NCI-H748 (cell line): Measurements from ENCODE around the gene EPB41L1.
A peak's percentile ranks its signal among the peaks of the same experiment; 100 is the strongest.

Experiments used
- DNase-seq: peaks from one replicate; lab custom pipeline; 2025; ENCODE audit not compliant: unreplicated experiment; lab: John Stamatoyannopoulos, UW

EPB41L1 gene

DNA sequence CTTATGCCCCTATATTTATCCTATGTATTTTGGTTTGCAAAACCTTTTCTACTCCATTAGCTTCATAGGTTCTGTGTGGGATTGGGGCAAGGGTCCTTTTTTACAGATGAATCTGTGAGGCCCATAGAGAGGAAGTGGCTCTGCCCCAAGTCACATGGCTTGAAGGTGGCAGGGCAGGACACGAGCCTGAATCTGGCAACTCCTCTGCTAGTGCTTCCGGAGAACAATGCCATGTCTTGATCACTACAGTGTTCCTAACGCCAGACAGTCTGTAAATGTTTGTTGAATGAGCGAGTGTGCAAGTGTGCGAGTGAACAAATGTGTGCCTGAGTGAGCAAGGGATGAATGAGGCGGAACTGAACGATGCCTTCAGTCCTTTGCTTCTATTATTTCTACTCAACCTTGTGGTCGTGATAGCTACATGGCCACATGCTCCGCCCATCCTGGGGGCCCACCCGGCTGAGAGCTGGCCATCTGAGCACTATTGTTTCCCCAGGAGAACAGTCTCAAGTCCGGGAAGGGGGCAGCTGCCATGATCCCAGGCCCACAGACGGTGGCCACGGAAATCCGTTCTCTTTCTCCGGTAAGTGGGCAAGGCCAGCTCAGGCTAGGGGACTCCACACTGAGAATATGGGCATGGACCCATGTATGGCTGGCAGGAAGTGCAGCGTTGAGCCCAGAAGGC is 64.0 kb downstream of the EPB41L1 start:
- DNase-seq = no peak

- no peak for DNase-seq
Observed at GRCh38 chr20:36219671-36220220, 65.2 kb downstream of the EPB41L1 start.

DNA sequence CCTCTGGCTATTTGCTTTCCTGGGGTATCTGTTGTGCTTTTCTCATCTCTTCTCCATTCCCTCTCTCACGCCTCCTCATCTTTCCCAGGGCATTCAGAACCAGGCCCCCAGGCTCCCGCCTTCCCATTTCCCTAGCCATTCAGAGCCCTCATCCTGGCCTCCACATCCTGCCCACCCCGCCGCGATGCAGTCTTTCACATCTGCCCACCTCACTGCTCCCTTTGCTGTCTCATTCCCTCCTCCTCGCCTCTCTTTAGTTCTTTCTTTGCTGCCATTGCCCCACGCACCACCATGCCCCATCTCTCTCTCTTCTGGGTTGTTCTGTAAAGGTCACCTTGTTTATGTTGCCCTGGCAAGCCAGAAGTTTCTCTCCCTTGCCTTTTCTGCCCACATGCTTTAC is 71.1 kb downstream of the EPB41L1 start:
- no peak for DNase-seq

GRCh38 chr20:36228770-36229169 is 74.2 kb downstream of the EPB41L1 start:
- DNase-seq = no peak

- no peak for DNase-seq
Observed at GRCh38 chr20:36230019-36230418, 75.5 kb downstream of the EPB41L1 start.

DNA sequence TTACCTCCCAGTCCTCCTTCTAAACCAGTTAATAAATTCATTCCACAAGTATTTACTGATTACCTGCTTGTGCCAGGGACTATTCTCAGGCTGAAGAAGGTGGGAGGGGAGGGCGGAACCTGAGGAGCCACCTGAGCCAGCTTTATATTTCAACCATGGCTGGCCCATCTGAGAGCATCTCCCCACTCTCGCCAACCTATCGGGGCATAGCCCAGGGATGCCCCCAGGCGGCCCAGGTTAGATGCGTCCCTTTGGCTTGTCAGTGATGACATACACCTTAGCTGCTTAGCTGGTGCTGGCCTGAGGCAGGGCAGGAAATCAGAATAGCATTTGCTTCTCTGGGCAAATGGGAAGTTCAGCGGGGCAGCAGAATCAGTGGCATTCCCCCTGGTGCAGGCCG is 76.8 kb downstream of the EPB41L1 start:
- no peak for DNase-seq

DNA sequence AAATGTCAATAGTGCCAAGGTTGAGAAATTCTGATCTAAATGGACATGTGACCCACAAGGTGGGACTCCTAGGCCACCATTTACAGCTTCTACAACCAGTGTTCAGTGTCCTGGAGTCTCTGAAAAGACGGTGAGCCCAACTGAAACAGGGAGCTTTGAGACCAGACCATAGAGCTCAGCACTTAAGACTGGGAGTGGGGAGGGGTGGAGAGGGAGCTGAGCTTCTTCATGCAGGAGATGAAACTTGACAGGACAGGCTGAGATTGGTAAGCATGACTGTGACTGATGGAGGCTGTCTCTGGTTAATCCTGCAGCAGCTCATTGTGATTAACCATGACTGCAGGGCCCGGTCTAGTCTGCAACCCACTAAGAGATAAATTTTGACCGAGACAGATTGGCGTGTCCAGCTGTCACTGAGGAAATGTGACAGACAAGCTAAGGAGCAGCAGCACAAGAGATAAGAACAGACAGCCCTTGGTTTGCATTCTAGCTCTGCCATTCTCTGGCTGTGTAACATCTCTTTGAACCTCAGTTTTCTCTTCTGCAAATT is 80.3 kb downstream of the EPB41L1 start:
- no peak for DNase-seq

DNA sequence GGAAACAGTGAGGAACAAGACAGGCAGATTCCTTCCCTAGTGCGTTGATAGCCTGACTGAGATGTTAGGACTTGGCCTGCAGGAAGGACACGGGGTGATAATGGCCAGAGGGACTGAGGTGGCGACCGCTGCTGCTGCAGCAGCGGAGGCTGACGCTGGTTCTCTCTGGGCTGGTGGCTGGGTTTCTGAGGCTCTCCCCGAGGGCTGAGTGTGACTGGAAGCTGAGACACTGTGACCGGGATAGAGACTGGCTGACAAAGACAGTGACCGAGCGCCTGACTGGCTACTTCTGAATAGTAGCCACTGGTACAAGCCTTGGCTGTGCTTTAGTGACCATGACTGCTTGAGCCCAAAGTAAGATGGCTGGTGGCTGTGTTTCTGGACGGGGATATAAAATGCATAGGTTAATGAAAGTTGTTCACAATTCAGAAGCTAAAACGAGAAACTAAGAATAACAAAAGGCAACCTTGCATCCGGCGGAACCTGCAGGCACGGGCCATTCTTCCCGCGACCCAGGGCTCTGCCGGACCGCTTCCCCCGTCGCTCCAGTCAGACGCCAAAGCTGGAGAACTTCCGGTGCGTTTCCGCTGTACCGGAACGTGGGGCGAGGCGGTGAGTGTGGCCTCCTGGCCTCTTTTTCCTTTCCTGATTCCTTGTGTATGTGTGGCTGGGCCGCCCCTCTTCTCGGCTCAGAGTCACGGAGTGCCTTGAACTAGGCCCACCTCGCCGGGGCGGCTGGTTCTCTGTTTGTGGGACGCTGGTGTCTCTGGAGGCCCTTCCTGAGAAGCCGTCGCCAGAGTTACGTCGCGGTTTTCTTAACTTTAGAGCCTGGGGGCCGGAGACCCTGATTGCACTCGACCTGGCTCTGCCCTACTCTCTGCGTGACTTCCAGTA is 81.6 kb downstream of the EPB41L1 start, which contains the start of gene AAR2:
TSS of gene AAR2 (plus strand) at position 587 of the 894 bp plus-strand sequence. CDS start 3,391 bp downstream, outside the sequence.
- peak; percentile 79 for DNase-seq

DNA sequence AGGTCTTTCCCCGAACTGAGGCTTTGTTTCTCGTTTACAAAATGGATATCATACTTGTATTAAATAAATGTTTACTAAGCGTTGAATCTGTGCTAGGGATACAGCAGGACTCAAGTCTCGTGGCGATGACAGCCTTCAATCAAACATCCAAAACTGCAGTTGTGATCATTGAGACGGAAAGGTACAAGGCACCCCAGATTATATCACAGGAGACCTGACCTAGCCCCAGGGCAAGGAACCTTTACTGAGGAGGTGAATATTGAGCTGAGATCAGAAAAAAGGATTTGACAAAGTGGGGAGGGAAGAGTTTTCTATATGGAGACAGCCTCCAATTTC is 82.2 kb downstream of the EPB41L1 start:
- DNase-seq = no peak

GRCh38 chr20:36237477-36237876 is 82.9 kb downstream of the EPB41L1 start:
- DNase-seq = no peak

GRCh38 chr20:36238153-36238552 is 83.6 kb downstream of the EPB41L1 start:
- no peak for DNase-seq

- DNase-seq = no peak
Observed at GRCh38 chr20:36238760-36239159, 84.2 kb downstream of the EPB41L1 start.

- no peak for DNase-seq
Observed at GRCh38 chr20:36240076-36240475, 85.5 kb downstream of the EPB41L1 start.

- DNase-seq = no peak
Observed at GRCh38 chr20:36241678-36242077, 87.1 kb downstream of the EPB41L1 start.

DNA sequence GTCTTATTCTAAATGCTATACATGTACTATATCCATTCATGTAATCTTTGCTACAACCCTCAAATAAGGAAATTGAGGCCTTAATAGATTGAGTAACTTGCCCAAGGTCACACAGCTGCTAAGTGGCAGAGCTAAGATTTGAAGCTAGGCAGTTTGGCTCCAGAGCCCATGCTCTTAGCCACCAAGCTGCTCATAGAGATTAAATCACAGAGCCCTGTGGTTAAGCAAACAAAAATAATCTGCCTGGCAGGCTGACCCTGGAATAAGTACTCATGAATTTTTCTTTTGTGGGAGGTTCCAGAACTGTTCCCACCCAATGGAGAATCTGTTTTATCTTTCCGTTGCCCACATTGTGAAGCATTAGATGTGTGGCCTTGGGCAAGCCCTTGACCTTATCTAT is 89.2 kb downstream of the EPB41L1 start:
- no peak for DNase-seq

DNA sequence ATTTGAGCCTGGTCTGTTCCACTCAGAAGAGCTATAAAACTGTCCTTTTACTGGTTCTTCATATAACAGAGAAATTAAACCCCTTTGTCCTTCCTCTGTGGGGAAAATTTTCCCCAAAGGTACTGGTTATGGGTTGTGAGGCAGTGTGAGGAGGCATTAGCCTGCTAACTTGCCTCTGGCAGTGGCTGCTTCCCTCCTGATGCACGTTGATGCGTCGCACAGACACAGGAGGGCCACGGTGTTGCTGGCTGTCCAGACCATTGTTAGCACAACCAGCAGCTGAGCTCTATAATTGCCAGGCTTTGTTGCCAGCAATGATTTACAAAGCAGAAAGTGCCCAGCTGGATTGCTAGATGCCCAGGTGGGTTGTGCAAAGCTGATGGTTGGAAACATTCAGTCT is 91.9 kb downstream of the EPB41L1 start:
- peak; percentile 8 for DNase-seq

DNA sequence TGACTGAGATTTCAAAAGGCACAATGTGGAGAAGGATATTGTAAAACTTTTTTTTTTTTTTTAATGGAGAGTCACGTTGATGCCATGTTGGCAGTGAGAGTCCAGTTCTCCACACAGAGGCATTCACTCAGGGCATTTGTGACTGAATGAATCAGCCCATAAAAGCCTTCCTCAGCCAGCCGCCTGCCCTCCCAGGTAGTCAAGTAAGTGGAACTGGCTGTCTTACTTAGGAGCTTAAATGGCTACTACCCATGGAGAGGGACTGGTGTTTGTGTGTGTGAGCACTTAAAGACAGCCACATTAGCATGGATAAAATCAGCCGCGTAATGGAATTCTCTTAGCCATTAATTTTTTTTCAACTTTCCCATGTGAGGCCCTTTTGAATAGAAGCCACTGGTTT is 94.3 kb downstream of the EPB41L1 start:
- no peak for DNase-seq

GRCh38 chr20:36249450-36249849 is 94.9 kb downstream of the EPB41L1 start:
- no peak for DNase-seq

DNA sequence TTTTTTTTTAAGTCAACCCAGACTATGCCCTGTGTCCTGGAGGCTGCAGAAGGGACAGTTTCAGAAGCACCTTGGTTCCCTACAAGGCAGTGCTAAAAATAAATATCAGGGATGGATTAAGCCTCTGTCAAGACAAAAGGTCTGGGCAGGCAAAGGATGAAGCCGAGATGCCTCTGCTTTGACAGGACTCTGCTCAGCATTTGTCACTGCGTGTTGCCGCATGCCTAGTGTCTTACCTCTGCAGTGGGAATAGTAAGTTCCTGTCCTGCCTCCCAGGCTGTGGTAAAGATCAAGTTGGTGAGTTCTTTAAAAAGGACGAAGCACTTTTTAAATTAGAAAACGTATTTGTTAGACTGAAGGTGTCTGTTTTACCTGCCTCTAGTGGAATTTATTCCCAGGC is 96.9 kb downstream of the EPB41L1 start:
- DNase-seq = no peak

DNA sequence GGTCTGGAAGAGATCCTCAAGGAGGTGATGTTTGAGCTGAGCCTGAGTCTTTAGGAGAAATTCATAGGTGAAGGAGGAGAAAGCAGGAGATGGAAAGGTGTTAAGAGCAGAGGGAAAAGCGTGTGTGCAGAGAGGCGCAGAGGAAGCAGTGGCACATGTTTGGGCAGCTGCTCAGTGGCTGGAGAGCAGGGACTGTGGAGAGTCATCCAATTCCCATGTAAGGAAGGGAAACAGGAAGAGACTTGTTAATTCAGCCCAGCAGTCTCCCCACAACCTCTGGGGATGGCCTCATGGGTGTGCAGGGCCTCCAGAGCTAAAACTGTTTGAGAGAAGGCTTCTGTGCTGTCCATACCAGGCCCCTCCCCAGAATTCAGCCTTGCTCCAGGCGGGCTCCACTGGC is 98.0 kb downstream of the EPB41L1 start:
- DNase-seq = no peak

GRCh38 chr20:36253036-36253435 is 98.5 kb downstream of the EPB41L1 start:
- DNase-seq = no peak

DNA sequence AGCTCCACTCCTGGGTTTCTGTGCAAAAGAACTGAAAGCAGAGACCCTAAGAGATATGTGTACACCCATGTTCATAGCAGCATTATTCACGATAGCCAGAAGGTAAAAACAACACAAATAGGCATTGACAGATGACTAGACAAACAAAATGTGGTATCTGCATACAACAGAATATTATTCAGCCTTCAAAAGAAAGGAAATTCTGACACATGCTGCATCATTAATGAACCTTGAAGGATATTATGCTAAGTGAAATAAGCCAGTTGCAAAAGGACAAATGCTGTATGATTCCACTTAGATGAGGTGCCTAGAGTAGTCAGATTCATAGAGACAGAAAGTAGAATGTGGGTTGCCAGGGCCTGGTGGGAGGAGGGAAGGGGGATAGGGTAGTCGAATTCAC is 99.5 kb downstream of the EPB41L1 start:
- DNase-seq = no peak
